C4-2B (cell line): ENCODE data around the gene KCNK3.

ENCODE experiments used
- H3K27ac ChIP-seq: fragments of 450-650 bp; 2 replicates; pipeline ENCODE4 v1.5.1; 2017
- CTCF ChIP-seq: fragments of 450-650 bp; conservative IDR thresholded peaks from 2 replicates; pipeline ENCODE4 v1.5.1; 2017; ENCODE audit warnings: mild to moderate bottlenecking
- ZFX ChIP-seq: fragments of 450-650 bp; IDR thresholded peaks from 2 replicates; pipeline ENCODE4 v1.6.1; 2017

The KCNK3 gene

GRCh38 chr2:26692279-26692896, at the start of gene KCNK3:
Gene KCNK3, plus strand, starts transcription at chr2:26692722. Its CDS starts 154 bp downstream, at chr2:26692876.
- H3K27ac ChIP-seq: no peak within 1 kb of the TSS
- TF ChIP-seq CTCF: no peak
- TF ChIP-seq ZFX: no peak

- TF ChIP-seq ZFX (no peak), CTCF (no peak)
- no peak overlapping the region for H3K27ac ChIP-seq
Measured at GRCh38 chr2:26644188-26644835, 48.2 kb upstream of the KCNK3 start.

- no peak for TF ChIP-seq CTCF
- no peak for TF ChIP-seq ZFX
- H3K27ac ChIP-seq: no peak overlapping the region
Measured at GRCh38 chr2:26645762-26646161, 46.8 kb upstream of the KCNK3 start.

GRCh38 chr2:26646986-26647672, 45.4 kb upstream of the KCNK3 start:
- TF ChIP-seq CTCF (no peak), ZFX (no peak)
- H3K27ac ChIP-seq: no peak overlapping the region

GRCh38 chr2:26647981-26648380, 44.5 kb upstream of the KCNK3 start:
- H3K27ac ChIP-seq: no peak overlapping the region
- no peak for TF ChIP-seq CTCF
- no peak for TF ChIP-seq ZFX

- TF ChIP-seq CTCF (no peak), ZFX (no peak)
- no peak overlapping the region for H3K27ac ChIP-seq
Measured at GRCh38 chr2:26648516-26648915, 44.0 kb upstream of the KCNK3 start.

- H3K27ac ChIP-seq: no peak overlapping the region
- TF ChIP-seq ZFX: no peak
- no peak for TF ChIP-seq CTCF
Measured at GRCh38 chr2:26649322-26649721, 43.2 kb upstream of the KCNK3 start.
